ENCODE measurements around the gene ANKRD1.

ANKRD1 gene

GRCh38 chr10:90930971-90931871 lies 10.3 kb upstream of the ANKRD1 start:
- no peak for FAIRE-seq

GRCh38 chr10:90930070-90930837 lies 9.4 kb upstream of the ANKRD1 start:
- no peak for FAIRE-seq

- no peak for FAIRE-seq
These were observed 8.3 kb upstream of the ANKRD1 start for GRCh38 chr10:90929179-90929578.

- no peak for FAIRE-seq
These were observed 6.4 kb upstream of the ANKRD1 start for GRCh38 chr10:90927293-90927692.

- FAIRE-seq = no peak
These were observed 4.5 kb upstream of the ANKRD1 start for GRCh38 chr10:90925079-90926029.

- no peak for FAIRE-seq
These were observed 3.7 kb upstream of the ANKRD1 start for GRCh38 chr10:90924552-90924951.

- FAIRE-seq = no peak
These were observed 2.3 kb upstream of the ANKRD1 start for GRCh38 chr10:90923111-90923731.

GRCh38 chr10:90921906-90922305 lies 1.0 kb upstream of the ANKRD1 start:
- FAIRE-seq = no peak

GRCh38 chr10:90919683-90920574 lies 958 bp downstream of the ANKRD1 start:
- FAIRE-seq = no peak

- no peak for FAIRE-seq
These were observed 2.9 kb downstream of the ANKRD1 start for GRCh38 chr10:90917968-90918318.

- no peak for FAIRE-seq
These were observed 3.5 kb downstream of the ANKRD1 start for GRCh38 chr10:90917238-90917967.

GRCh38 chr10:90916392-90917237 lies 4.3 kb downstream of the ANKRD1 start:
- FAIRE-seq = no peak

GRCh38 chr10:90915766-90916075 lies 5.2 kb downstream of the ANKRD1 start:
- no peak for FAIRE-seq

- no peak for FAIRE-seq
These were observed 5.7 kb downstream of the ANKRD1 start for GRCh38 chr10:90914992-90915765.

GRCh38 chr10:90913774-90914420 lies 7.0 kb downstream of the ANKRD1 start:
- no peak for FAIRE-seq

GRCh38 chr10:90912854-90913479 lies 7.9 kb downstream of the ANKRD1 start:
- FAIRE-seq = no peak

GRCh38 chr10:90912174-90912573 lies 8.7 kb downstream of the ANKRD1 start:
- FAIRE-seq = no peak

Measured in islet of Langerhans (tissue), 1 donor.